IPS-18c (cell line): Measurements from ENCODE around the gene RAPGEF1.

Experiments used
- H3K4me3 ChIP-seq: 2 replicates; pipeline ENCODE4 v1.7.0; 2013; ENCODE audit warnings: low read depth, mild to moderate bottlenecking, low read length, moderate library complexity; ENCODE audit not compliant: insufficient read depth
- H3K9me3 ChIP-seq: one replicate; pipeline ENCODE4 v1.6.1; 2013; ENCODE audit warnings: mild to moderate bottlenecking, low read length, moderate library complexity; ENCODE audit not compliant: control insufficient read depth, insufficient read depth

RAPGEF1 gene

DNA sequence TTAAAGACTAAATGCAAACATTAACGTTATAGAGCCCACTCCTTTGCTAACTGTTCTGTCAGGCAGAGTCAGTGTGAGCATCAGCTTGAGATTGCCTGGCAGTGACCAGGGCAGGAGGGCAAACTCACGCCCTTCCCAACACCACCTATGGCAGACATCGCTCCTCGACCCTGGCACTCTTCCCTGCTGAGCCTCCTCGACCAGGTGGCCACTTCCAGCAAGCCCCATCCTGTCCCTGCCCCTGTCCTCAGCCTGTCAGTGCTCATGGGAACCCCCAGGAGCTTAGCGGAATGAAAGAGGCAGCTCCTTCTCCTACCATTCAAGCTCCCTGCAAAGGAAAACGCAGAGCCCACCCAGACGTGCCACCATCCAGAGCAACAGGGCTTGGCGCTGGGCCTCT is 152.5 kb downstream of the RAPGEF1 start:
- H3K4me3 ChIP-seq: no peak overlapping the region
- no peaks in the 10 kb centered on the region for H3K9me3 ChIP-seq

DNA sequence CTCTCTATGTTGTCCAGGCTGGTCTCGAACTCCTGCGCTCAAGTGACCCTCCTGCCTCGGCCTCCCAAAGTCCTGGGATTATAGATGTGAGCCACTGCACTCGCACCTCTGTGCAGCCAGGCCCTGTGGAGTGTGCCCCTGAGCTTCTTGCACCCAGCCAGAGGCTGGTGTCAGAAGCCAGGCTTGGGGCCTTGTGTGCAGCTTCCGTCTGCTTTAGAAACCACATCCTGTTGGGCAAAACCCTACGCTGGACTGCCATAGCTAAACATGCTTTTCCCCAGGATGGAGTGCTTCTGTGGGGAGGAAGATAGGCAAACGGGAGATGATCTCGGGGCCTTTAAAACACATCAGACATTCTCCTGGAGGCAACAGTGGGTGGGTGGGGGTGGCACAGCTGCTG is 154.5 kb downstream of the RAPGEF1 start:
- Histone ChIP-seq H3K4me3 (no peak overlapping the region), H3K9me3 (no peaks in the 10 kb centered on the region)

DNA sequence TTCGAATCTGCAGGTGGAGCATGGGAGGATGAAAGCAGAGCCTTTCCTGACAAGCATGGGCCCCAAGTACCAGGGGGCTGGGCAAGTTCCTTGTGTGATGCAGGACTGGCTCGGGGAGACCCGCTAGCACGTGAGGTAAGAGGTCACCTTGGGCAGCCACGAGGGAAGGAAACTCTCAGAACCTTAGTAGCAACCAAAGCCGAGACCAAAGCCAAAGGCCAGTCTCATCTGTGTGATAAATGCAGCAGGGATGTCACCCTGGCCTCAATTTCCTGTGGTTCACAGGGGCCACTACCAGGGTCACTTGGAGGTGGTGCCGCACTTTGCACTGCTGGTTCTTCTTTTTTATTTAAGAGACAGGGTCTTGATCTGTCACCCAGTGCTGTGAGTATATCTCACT is 155.0 kb downstream of the RAPGEF1 start:
- Histone ChIP-seq H3K9me3 (no peaks in the 10 kb centered on the region), H3K4me3 (no peak overlapping the region)

DNA sequence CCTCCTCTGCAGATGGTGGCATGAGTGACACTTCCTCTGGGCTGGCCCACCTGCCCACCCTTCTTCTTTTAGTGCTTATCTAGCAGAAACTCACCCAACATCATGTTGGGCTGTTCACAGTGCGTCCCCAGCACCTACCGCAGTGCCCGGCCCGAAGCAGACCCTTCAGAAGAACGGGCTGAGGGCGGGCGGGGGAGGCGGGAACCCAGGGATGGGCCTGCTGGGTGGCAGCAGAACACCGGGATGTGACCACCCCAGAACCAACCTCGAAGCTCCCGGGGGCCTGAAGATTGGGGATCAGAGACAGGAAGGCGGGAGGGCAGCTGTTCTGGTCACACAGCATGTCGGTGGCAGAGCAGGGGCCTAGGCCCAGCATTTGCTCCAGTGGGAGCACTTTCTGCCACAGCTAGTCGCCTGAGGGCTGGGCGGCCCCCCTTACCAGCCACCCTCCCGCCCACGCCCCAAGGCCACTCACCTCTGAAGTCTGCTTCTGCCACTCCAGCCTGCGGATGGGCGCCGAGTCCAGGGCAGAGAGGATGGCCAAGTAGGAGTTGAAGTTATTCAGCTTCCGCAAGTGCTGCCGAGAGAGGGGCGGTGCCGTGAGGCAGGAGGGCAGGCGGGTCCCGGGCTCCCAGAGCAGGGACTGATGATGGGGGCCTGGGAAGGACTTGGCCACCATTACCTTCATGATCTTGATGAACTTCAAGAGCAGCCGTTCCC is 155.9 kb downstream of the RAPGEF1 start:
- H3K4me3 ChIP-seq: no peak overlapping the region
- no peaks in the 10 kb centered on the region for H3K9me3 ChIP-seq

DNA sequence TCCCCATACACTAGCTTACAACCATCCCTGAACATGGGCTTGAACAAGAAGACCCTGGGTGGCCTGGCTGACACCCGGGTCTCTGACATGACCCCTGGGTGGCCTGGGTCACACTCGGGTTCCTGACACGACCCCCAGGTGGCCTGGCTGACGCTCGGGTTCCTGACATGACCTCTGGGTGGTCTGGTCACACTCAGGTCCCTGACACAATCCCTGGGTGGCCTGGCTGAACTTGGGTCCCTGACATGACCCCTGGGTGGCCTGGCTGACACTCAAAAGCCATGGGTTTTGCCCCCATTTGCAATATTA is 156.6 kb downstream of the RAPGEF1 start:
- no peak overlapping the region for H3K4me3 ChIP-seq
- H3K9me3 ChIP-seq: no peaks in the 10 kb centered on the region

DNA sequence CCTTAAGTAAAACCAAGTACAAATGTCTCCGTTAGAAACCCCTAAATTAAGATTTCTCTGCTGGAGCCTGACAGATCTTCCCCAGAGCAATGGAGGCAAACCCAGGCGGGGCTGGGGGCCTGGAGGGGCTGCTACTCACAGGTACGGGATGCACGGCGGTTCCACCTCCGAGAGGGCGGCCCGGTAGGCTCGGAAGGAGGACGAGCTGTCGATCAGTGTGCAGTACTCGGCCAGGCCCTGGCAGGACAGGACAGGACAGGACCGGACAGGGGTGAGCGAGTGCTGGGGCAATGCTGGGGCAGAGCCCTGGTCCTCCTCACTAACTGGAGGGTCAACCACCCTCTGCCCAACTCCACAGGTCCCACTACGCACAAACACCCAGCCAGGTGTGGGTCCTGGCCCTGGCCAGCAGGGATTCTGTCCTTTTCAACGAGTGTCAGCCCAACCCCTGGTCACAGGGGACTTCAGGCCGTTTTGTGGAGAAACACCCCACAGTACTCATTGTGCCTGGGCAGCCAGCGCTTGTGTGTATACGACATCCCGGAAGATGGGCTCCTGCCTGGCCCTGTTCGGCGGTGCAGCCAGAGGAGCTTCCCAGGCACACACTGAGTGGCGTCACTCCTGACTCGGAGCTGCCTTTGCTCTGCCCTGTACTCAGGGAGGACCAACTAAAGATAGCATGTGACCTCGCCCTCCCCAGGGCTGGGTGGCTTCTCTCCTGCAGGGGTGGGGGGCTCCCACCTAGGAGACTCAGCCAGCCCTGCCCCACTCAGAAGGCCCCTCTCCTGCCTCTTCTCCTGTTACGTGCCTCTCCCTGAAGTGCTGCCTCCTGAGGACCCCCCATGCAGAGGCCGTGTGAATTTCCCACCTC is 157.2 kb downstream of the RAPGEF1 start:
- no peaks in the 10 kb centered on the region for H3K9me3 ChIP-seq
- no peak overlapping the region for H3K4me3 ChIP-seq

DNA sequence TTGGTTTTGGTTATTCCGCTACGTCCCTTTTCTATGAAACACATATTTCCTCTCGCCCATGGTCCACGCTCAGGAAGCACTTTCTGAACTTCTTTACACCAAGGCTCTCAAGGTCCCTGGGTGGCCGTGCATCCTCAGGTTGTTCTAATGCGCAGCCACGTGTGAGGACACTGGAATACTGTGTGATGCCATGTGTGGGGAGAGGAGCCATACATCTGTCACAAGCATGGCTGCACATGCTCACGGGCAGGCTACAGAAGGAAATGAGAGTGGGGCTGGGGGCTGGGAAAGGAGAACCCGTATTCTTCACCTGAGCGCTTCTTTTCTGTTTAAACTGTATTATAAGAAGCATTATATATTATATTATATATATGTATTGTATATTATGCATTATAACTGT is 157.8 kb downstream of the RAPGEF1 start:
- H3K9me3 ChIP-seq: no peaks in the 10 kb centered on the region
- H3K4me3 ChIP-seq: no peak overlapping the region

DNA sequence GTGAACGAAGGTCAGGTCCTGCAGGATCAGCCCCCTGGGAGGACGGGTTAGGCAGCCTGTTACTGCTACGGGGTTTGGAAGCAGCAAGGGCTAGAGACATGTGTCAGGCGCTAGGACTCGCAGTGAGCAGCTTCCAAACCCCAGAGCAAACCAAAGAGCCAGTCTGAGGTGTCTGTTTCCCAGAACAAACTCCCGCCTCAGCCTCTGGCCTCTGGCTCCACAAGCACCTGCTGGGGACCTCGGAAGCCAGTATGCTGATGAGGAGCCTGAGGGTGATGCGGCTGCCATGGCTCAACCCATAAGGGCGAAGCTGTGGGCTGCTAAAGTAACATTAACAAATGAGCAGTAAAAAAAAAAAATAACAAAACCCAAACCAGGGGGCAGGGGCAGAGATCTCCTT is 159.5 kb downstream of the RAPGEF1 start:
- Histone ChIP-seq H3K4me3 (no peak overlapping the region), H3K9me3 (no peaks in the 10 kb centered on the region)

DNA sequence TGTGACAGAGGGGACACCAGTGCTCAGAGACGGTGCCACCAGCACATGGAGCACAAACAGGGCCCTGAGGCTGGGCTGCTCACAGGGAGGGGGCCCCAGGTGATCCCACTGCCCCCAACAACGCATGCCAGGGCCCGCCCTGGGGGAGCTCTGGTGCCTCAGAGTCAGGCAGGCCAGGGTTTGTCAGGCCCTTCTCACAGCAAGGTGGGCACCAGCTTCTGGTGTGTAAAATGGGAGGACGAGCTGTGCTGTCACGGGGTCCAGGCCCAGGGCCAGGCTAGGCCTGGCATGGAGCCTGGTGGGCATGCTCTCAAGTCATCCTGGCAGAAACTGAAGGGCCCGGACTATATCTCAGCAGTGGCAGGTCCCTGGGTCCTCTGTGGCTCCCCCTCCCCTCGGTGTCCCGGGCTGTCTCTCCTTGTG is 160.1 kb downstream of the RAPGEF1 start:
- Histone ChIP-seq H3K4me3 (no peak overlapping the region), H3K9me3 (no peaks in the 10 kb centered on the region)

DNA sequence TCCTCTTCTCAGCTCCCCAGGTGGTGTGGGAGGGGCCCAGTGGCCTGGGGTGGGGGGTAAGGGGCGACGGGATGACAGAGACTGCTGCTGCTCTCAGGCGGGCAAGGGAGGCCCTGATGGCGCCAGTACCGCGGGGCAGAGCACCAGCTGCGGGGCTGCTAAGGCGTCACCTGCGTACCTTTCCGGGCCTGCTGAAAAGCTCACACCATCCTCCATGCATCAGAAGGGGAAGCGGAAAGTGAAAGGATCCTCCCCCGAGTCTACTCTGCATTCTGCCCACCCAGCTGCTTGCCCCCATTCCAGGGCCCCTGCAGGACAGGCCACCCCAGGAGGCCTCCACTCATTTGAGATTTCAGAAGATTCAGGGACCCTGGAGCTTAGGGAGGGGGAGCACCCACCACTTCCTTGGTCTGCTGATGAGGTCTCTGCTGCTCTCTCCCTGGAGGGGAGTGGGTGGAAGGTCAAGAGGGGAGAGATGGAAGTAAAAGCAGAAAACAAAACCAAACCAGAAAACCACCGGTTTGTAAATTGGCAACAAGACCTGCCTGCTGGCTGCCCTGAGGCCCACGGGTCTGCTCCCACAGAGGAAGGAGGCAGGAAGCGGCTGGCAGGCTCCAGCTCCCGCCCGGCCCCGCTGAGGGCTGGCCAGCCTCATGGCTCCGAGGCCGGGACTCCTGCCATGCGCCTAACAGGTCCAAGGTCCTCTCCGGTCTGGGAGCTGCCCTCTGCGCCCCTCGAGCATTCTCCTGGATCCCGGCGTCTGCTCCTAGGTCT is 161.0 kb downstream of the RAPGEF1 start:
- Histone ChIP-seq H3K9me3 (no peaks in the 10 kb centered on the region), H3K4me3 (no peak overlapping the region)

DNA sequence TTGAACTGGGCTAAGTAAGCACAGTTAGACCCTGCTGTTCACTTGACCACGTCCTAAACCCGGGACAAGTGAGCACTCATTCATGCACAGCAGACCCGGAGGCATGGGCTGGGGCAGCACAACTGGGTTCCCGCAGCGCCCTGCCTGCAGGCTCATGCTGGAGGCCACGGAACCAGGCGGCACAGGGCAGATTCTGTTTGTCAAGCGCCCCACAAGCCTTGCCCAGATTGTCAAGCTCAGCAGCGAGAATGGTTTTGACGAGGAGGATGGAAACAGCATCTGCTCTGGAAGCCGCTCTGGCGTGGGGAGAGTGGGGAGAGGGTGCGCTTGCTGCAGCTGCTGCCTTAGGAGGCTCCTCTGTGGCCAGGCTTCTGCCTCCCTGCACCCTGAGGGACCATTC is 161.9 kb downstream of the RAPGEF1 start:
- H3K9me3 ChIP-seq: no peaks in the 10 kb centered on the region
- no peak overlapping the region for H3K4me3 ChIP-seq

DNA sequence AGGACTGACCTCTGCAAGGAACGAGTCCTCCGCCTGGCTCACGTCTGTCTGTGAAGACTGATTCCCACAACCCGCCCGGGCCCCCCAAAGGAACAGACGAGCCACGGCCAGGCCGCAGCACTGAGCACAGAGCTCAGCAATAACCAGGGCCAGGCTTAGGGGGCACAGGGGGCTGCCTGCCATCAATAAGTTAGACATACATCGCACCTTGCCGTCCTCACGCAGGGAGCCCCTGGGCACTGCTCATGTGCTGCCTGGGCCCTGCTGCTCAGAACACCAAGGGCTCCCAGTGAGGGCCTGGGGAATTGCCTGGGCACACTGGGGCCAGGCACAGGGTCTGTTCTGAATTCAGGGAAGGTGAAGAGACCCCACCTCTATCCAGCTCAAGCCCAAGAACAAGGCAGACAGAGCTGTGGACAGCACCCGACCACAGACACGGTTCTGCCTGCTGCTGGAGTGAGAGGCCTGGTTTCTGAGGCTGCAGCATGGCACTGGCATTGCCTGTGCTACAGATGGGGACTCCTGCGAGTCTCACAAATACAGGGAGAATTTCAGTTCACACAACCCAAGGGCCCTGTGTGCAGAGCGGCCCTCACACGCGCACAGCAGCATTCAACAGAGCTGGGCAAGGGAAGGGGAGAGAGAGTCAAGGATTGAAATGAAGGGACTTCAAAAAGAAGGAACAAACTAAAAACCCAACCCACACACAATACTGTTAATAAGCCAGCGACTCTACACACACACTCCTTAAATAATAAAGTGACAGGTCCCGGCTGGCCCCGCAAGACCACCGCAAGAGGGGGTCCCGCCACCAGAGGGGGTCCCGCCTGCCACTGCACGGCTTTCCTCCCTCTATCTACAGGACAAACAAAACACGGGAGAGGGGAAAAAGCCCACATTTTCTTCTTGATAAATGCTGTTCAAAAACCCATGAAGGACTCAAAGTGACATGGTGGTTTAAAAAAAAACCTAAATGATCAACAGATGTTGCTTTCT is 162.6 kb downstream of the RAPGEF1 start:
- Histone ChIP-seq H3K4me3 (no peak overlapping the region), H3K9me3 (no peaks in the 10 kb centered on the region)

DNA sequence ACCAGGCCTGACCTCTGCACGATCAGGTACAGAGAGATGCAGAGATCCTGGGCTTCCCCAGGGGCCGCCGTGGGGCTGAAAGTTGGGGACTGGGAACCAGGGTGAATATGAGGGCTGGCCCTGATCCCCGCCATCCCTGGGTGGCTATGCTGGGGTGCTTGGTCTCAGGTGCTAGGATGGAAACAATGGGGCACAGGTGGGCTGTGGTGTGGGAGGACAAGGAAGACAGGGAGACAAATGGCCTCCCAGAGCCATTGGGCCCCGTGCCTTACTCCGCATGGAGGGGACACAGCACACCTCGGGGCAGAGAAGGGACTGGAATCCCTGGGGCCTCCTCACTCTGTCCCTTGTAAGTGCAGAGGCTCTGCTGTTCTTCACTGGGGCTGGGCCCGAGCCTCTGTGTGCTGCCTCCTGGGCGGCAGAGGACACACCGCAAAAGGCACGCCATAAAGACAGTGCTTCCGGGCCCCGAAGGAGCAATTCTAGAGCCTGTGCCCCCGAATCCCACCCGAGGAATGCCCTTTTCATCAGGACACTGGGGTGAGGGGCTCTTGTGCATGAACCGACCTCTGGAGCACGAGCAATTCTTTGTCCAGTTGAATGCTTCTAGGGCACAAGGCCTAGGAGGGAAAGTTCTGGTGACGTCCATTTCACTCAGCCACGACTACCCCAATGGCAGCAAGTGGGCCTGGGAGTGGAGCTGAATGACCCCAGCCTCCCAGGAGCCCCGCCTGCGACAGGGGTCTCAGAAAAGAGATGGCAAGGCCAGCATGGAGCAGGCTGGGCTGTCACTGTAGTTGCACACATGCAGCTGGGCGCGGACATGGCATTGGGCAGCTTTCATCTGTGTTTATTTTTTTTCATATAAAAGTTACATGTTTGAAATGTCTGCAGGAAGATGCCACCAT is 163.7 kb downstream of the RAPGEF1 start:
- no peaks in the 10 kb centered on the region for H3K9me3 ChIP-seq
- no peak overlapping the region for H3K4me3 ChIP-seq

DNA sequence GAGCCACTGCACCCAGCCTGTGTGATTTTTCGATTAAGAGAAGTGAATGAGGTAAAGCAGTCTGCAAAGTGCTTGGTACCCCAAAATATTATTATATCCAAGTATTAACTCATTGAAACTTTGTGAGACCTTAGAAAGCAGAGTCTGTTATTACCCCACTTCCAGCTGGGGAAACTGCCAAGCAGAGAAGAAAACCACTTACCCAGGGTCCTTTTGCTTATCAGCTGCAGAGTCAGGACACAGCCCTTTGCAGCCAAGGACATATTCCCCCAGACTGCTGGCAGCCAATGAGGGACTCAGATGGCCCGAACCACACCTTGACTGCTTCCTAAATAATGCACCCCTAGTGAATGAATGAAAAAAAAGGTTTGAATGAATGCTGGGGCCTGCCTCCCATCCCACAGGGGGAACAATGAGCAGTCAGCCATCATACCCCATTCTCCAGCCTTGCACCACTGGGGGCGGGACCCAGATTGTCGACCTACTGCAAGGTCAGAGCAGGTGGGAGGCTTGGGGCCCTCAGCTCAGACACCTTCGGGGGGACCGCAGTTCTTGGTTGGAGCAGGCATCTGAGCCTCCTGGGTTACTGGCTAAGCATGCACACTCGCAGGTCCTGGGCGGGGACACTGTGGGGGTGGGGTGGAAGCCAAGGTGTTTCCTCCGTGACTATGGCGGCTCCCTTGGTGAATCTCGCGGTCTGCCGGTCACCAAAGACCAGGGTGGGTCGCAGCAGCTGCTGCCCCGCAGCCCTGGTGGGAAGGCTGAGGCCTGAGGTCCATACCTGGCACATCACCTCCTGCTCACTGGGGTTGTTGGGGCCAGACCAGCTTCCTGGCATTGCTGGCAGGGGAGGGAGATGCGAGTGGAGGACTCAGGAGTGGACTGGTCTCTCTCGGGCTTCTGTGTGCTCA is 164.9 kb downstream of the RAPGEF1 start:
- Histone ChIP-seq H3K9me3 (no peaks in the 10 kb centered on the region), H3K4me3 (no peak overlapping the region)

DNA sequence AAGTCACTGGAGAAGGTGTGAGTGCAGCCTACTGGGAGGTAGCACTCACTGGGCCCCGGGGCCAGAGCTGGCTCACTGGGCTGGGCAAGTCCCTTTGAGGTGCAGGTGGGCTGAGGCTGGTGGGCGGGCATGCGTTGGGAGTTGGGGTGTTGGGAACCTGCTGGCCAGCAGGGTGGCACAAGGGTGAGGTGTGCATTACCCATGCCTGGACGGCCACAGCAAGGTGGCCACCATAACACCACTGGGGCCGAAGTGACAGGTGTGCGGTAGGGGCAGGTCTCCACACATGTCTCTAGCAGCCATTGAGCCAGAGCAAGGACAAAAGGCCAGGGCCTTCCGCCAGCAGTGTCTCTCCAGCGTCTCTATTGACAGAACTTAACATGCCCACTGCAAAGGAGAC is 172.0 kb downstream of the RAPGEF1 start:
- H3K9me3 ChIP-seq: no peaks in the 10 kb centered on the region

More for the DNA sequence above, 172.0 kb downstream of the RAPGEF1 start:
- no peak overlapping the region for H3K4me3 ChIP-seq
